ENCODE results near the gene NFKBIE.

- no peak for TF ChIP-seq POLR2AphosphoS5 (IDR thresholded peaks at IDR 0.05; ENCODE audit: low read depth)
- TF ChIP-seq JUNB (IDR thresholded peaks at IDR 0.05; ENCODE audit: unreplicated experiment) = no peak
- TF ChIP-seq EZH2phosphoT487 (IDR thresholded peaks at IDR 0.05; ENCODE audit: unreplicated experiment) = no peak
- no peak for TF ChIP-seq CTCF (conservative IDR thresholded peaks at IDR 0.05; ENCODE audit: low read depth in 2 of 2)
- TF ChIP-seq ETS1 (IDR thresholded peaks at IDR 0.05) = no peak
- TF ChIP-seq EZH2 (IDR thresholded peaks at IDR 0.05; ENCODE audit: low read depth, unreplicated experiment) = no peak
- no peak for TF ChIP-seq ZNF114 (CRISPR knock-in tag; IDR thresholded peaks at IDR 0.05)
- TF ChIP-seq ZNF331 (CRISPR knock-in tag; IDR thresholded peaks at IDR 0.05; ENCODE audit: low read depth) = no peak
Measured at GRCh38 chr6:44217332-44218143, 47.8 kb downstream of the NFKBIE start.

All from GM23338 (cell line).